Kidney tubule cell (primary cell): ENCODE results near the gene WDR26.
"Not testable (repeated sequence)": the region's sequence is repeated elsewhere in the genome, so short reads cannot be mapped to it uniquely, and the experiment has no call there.

Experiments used
- DNase-seq: peaks from one replicate; pipeline ENCODE4 v3.0.0-alpha.2; 2018; ENCODE audit warnings: low spot score

WDR26 gene

DNA sequence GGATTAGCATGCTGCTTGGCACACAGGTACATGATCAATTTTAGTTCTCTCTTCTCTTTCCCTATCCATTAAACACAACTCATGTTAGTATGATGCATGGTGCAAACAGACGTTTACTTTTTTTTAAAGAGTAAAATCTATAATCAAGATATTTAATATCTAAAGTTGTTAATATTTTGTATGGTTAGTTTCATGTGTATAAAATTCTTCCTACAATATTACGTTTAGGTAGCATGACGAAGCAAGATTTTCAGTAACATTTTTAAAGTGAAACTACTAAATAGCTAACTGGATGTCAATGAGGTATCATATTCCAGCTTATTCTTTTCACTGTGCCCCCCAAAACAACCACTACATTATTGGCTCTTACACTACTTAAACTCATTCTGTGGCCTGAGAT, 41.3 kb downstream of the WDR26 start:
- no peak for DNase-seq

DNA sequence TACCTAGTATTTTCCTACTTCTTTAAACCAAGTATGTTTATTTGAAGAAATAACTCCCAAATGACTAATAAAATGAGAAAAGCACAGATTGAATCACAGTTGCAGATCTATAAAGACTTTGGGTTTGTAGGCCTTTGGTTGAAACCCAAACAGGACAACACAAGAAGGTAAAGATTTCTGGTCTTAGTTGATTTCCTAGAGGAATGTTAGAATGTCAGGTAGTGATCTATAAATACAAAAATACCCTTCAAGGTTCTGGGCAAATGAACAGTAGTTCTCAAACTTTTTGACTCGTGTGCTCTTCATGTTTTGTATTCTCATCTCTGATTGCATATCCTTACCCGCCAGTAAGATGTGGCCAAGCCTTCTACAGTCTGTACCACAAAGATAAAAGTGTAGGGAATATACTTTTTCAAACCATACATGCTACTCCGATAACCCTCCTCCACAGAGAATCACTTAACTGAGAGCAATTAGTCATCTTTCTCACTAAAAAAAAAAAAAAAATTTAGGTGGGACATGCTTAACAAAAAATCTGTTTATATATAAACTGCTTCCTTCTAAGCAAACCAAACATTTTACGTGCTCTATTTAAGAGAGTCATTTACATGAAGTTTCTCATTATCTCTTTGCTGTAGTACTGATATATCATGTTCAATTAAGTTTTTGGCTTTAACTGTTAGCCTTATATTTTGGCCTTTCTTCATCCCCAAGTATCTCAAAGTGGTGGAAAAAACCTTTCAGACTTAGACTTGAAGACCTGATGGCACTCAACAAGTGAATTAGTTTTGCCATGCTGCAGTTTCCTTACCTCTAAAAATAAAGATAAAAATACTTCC, 42.0 kb downstream of the WDR26 start:
- no peak for DNase-seq

DNA sequence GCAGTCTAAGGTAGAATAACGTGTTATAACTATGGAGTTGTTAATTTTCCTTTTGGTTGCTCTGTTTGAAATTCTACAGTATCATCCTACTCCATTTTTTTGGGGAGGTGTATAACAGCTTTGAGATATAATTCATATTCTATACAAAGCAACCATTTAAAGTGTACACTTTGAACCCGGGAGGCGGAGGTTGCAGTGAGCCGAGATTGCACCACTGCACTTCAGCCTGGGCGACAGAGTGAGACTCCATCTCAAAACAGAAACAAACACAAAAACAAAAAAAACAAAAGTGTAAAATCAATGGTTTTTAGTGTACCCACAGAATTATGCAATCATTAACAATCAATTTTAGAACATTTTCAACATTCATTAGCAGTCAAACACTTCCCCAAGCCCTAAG, 44.1 kb downstream of the WDR26 start:
- no peak for DNase-seq

DNA sequence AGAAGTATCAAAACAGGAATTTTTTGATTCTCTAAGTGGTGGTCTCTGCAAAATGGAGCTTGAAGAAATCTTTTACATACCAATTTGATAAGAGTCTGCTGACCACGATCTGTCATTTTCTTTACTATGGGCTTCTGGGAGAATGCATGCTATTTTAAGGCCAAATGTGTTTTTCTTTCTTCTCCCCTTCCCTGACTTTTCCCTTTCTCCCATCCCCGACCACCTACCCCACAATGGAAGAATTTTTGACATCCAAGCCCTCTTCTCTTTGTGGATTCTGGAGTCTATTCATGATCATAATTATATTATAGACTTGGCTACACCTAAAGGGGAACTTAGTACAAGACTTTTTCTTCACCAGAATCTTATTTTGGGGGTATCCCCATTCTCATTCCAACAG, 46.7 kb downstream of the WDR26 start:
- no peak for DNase-seq

DNA sequence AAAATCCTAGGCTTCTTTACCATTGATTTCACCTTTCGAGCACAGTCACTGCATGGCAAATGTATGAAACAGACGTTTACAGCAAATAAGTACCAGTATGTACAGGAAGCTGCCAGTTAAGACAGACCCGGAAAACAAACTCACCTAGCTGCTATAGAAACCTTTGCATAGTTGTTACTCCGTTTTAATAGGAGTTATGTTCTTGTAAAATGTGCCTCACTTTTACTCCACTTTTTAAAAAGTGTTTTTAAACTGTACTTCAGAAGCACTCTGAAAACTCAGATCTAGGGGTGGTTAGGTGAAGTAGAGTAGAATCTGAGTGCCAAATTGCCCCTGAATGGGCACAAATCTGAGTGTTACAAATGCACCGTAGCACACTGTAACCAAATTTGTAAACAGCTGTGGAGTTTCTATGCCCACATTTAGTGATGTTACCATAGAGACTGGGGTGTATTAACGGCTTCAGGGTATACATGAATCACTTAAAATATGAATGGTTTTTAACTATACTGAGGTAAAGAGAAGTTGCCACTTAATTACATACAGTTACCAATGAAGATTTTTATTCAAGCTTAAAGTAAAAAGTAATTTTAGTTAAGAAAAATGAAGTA, 47.2 kb downstream of the WDR26 start:
- DNase-seq = no peak

DNA sequence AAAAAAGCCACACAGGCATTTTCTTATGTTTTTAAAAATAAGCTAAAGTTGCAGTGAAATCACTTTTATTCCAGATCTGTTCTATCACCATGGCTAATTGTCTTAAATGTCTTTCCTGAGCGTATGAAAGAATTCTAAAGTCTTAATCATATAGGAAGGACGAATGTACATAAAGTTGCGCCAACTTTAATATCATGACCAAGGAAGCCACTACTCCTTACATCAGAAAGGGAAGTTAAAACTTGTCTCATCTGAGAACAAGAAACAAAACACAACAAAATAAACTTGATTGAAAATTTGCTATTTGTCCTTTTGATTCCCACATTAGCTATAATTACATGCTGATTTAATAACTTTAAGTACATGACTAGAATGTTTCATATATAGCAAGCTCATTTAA, 51.4 kb downstream of the WDR26 start:
- DNase-seq = no peak

DNA sequence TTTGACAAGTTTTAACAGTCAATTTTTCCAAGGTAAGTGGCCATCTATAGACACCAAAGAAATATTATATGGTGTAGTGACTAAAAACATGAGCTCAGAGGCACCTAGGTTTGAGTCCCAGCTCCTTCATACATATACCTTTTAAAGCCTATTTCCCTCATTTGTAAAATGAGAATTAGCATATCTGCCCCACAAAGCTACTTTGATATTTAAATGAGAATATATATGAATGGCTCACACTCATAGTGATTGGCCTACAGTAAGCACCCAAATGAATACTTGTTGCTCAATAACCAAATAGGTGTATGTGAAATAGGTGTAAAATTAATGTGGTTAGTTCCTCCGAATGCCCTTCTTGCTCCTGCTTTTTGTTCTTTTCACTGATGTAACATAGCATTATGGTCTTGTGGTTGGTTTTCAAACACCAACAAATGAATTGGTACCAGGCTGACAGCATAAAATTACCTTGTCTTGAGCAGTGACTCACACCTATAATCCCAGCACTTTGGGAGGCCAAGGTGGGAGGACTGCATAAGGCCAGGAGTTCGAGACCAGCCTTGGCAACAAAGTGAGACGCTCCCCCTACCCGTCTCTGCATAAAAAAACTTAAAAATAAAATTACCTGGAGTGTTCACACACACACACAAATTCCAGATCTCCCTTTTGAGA, 52.6 kb downstream of the WDR26 start:
- no peak for DNase-seq

DNA sequence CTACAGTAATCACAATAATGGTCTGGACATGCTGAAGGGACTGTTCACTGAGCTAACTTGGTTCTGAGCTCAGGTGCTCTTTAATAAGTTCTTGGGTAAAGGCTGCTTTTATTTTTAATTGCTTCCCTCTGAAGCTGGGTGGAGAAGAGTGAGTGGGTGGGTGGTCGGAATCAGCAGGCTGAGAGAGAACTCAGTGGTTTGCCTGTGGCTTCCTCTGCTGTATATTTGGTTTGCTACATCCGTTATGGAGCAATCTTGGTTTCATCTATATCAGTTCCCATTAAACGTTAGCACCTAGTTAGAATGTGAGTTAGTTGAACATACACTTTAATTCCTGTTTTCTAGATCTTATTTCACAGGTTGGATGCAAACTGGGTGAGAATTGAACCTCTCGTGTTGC, 54.6 kb downstream of the WDR26 start:
- DNase-seq = no peak

DNA sequence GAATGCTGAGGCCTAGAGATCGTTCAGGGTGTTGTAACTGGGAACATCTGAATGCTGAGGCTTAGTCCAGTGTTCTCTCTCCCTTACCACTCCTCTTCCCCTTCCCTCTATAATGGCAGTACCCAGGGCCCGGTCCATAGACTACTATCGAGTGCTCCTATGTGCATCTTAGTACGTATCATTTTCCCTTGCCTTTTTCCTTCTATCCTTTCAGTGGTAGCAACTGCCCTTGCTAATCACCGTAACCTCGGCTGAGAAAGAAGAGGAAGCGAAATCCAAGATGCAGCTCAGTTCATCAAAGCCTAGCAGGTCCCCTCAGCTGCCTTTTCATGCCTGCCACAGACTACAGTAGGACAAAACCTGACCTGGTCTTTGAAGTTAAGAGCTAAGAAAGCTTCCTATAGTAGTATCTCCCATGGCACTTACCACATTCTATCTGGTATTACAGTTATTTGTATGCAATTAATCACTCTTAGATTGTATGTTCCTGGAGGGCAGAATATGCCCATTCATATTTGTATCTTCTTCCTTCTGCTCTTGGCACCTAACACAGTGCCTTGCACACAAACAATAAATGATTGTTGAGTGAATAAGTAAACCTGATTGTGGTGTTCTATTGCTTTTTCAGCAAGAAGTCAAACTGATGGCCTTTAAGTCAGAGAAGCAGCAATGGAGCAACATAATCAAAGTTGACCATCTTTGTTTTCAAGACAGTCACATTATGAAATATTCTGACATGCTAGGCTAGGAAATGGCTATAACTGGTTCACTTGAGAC, 55.6 kb downstream of the WDR26 start:
- DNase-seq = no peak

DNA sequence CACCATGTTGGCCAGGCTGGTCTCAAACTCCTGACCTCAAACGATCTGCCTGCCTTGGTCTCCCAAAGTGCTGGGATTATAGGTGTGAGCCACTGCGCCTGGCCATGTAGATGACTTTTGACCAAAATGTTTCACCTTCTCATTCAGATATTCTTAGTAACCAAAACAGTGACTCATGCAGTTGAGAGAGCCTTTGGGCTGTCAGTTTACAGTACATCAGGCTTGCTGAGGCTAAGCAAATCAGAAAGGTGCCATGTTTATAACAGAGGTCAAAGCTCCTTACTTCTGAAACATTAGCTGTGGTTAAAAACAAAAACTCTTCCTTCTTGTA, 57.0 kb downstream of the WDR26 start:
- DNase-seq = peak; percentile 75

DNA sequence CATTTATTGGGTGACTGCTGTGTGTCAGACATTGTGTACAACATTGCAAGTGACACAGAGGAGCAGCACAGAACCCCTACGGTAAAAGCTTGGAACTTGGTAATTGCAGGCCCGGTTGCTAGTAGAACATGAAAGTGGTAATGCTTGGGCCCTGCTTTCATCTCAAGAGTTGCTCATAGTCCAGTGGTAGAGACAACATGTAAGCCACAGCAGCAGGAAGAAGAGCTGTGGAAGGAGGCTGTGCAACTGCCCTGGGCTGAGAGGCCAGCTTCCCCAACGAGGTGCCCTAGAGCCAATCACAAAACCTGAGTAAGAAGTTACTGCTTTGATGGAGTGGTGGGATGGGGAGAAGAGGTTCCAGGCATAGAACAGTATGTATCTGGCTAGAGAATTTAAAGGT, 59.5 kb downstream of the WDR26 start:
- no peak for DNase-seq

DNA sequence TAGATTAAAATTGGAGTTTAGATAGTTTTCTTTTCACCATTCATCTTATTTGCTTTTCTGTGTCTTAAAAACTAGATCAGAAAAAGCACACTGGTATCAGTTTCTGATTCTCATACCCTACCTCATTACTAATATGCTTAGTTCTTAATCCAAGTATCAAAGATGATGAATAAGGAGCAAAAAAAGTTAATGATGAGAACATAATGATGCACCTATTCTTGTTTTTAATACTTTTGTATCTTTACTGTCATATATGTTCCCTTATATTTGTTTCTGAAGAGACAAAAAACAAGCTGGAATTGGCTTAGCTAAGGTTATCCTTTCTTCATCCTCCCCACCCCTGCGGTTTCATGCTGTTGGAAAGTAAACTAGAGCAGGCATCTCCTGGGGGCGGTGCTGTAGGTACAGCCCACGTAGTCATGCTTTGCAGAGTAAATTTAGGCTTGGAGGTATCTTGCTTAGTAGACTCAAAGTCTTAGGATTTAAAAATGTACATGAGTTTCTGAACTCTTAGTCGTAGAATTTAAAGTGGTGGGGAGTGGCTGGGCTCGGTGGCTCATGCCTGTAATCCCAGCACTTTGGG, 61.5 kb downstream of the WDR26 start:
- DNase-seq = no peak

DNA sequence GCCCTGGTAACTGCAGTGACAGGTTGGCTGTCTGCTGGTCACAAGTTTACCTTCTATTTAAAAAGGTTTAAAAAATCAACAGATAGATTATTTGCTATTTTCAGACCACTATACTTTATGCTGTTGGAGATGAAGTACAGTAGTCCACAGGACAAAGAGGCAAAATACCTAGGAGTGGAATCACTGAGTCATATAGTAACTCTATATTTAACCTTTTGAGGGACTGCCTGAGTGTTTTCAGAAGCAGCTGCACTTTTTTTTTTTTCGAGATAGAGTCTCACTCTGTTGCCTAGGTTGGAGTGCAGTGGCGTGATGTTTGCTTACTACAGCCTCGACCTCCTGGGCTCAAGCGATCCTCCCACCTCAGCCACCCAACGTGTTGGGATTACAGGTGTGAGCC, 66.2 kb downstream of the WDR26 start:
- no peak for DNase-seq

DNA sequence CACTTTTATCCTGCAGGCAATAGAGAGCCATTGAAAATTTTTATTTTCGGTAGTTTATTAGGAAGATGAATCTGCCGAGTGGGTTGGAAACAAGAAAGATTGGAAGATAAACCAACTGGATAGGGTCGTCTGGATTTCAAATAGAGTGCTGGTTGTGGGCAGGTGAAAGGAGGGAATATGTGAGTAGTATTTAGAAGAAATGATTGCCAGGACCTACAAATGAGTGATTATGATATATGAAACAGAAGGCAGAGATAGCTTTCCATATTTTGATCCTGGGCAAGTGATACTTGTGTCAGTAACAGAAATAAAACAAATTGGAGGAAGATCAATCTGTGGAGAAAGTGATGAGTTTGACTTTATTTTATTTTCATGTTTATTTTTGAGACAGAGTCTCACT, 75.4 kb downstream of the WDR26 start:
- DNase-seq = no peak

DNA sequence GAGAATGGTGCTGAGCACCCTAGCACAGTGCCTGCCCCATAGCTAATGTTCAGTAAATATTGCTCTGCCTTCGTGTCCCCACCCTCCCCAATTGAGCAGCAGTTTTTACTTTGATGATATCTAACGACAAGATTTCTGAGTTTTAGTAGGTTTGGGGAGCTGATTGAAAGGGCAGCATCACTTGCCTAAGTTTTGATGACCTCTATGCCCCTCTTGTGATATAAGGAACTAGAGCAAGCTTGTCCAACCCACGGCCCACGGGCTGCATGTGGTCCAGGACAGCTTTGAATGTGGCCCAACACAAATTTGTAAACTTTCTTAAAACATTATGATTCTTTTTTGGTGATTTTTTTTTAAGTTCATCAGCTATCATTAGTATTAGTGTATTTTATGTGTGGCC, 76.4 kb downstream of the WDR26 start:
- no peak for DNase-seq

DNA sequence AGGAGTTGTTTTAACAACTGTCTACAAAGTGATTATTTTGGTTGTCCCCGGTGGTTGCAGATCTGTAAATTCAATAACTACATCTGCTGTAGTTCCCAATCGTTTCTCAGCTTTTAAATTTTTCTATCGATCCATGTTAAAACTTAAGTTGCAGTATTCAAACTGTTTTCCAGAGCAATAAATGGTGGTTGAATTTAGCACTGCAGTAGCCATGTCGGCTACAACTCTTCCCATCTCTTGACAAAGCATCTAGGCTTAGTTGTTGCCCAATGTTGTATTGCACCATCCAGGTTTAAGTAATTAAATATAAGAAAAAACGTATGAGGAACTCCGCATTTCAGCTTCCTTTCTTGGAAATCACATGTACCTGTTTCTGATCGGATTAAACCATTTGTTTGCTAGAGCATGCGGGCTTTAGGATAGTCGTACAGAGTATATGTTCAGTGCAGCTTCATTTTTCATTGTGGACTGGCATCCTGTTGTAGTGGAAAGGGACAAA, 76.9 kb downstream of the WDR26 start:
- DNase-seq = no peak

DNA sequence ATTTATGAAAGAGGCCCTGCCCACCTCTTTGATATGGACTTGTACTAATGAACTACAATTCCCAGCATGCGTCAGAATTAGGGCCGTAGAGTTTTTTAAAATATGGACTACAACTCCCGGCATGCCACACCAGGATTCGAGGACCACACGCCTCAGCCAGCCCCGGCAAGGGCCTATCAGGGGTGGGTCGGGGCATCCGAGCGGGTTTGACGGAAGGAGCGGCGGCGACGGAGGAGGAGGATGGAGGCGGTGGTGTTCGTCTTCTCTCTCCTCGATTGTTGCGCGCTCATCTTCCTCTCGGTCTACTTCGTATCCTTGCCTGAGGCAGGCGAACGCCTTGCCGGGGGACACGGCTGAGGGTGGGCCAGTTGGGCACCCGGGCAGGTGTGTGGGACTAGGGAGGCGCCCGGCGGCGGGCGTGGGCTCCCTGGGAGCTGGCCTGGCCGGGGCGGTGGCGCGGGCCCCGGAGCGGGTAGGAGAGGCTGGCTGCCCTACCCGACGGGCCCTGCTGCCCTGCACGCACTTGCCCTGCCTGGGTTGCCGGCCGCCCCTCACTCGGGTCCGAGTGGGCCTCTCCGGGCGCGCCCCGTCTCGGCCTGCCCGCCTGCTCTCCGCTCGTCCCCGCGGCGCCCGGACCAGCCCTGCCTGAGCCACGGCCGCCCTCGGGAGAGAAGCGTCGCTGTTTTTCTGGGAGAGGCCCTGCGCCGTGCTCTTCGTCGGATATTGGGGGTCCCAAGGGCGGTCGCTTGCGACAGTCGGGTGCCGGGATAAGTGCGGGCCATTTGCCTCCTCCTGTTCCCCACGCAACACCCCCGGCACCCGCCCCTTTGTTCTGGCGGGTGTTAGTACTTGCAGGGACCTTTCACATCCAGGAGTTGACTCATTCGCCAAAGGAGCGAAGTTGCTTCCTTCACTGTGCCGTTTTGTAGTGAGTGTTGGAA, 77.6 kb downstream of the WDR26 start, which contains the start of gene CNIH4:
Gene CNIH4, plus strand, starts transcription at position 195 of the 941 bp plus-strand sequence. Its CDS starts 46 bp downstream, at position 241.
- DNase-seq = peak; percentile 95

DNA sequence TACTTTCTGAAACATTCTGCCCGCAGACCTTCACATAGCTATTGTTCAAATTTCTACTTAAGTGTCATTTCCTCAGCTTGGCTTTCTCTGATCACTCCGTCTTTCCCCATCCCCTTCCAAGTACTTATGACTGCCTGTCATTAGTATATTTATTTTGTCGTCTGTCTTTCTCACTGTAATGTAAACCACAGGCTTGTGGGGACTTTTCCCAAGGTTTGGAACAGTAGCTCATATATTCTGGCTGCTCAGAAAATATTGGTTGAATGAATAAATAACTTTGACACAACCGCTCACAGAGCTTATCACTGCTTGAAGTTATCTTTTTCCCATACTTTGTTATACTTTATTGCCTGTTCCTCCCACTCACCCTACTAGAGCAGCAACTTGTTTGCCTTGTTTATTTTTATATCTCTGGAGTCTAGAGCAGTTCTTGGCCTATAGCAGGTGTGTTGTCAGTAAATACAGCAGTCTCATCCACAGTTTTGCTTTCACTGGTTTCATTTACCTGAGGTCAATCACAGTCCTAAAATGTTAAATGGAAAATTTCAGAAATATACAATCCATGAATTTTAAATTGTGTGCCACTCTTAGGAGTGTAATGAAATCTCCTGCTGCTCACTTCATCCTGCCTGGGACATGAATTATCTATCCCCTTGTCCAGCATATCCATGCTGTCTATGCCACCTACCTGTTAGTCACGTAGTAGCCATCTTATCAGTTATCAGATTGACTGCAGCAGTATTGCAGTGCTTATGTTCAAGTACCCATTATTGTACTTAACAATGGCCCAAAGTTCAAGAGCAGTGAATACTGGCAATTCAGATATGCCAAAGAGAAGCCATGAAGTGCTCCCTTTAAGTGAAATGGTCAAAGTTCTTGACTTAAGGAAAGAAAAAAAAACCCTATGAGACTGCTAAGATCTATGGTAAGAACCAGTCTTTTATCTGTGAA, 80.3 kb downstream of the WDR26 start:
- DNase-seq = no peak

DNA sequence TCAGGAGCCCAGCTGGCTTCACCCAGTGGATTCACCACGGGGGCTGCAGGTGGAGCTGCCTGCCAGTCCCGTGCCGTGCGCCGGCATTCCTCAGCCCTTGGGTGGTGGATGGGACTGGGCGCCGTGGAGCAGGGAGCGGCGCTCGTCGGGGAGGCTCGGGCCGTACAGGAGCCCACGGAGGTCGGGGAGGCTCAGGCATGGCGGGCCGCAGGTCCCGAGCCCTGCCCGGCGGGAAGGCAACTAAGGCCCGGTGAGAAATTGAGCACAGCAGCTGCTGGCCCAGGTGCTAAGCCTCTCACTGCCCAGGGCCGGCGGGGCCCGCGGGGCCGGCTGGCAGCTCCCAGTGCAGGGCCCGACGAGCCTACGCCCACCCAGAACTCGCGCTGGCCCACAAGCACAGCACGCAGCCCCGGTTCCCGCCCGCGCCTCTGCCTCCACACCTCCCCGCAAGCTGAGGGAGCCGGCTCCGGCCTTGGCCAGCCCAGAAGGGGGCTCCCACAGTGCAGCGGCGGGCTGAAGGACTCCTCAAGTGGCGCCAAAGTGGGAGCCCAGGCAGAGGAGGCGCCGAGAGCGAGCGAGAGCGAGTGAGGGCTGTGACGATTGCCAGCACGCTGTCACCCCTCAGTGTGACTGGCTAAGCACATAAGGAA, 82.0 kb downstream of the WDR26 start:
- DNase-seq = not testable (repeated sequence)
